ENCODE results near the gene FCSK.

DNA sequence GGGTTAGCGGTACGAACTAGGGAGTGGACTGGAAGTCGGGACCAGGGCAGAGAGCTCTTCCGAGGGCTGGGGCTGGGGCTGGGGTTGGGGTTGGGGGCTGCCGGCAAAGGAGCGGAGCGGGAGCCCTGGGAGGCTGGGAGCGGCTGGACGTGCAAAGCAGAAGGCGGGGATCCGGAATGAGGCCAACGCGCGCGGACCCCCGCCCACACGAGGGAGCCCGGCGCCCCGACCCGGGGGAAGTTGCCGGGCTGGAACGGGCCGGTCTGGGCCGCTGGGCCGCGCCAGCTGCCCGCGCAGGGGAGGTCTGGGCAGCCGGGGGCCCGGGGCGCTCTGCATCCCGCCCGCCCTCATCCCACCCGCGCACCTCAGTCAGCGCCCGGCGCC lies 15.8 kb upstream of the FCSK start:
- TF ChIP-seq, protein P1, sequence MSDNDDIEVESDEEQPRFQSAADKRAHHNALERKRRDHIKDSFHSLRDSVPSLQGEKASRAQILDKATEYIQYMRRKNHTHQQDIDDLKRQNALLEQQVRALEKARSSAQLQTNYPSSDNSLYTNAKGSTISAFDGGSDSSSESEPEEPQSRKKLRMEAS (IDR thresholded peaks at IDR 0.05), result no peak
- TF ChIP-seq NFIC (IDR thresholded peaks at IDR 0.05) (no peak), RAD21 (IDR thresholded peaks at IDR 0.05; ENCODE audit: low read depth) (no peak)
- TF ChIP-seq, protein P2, sequence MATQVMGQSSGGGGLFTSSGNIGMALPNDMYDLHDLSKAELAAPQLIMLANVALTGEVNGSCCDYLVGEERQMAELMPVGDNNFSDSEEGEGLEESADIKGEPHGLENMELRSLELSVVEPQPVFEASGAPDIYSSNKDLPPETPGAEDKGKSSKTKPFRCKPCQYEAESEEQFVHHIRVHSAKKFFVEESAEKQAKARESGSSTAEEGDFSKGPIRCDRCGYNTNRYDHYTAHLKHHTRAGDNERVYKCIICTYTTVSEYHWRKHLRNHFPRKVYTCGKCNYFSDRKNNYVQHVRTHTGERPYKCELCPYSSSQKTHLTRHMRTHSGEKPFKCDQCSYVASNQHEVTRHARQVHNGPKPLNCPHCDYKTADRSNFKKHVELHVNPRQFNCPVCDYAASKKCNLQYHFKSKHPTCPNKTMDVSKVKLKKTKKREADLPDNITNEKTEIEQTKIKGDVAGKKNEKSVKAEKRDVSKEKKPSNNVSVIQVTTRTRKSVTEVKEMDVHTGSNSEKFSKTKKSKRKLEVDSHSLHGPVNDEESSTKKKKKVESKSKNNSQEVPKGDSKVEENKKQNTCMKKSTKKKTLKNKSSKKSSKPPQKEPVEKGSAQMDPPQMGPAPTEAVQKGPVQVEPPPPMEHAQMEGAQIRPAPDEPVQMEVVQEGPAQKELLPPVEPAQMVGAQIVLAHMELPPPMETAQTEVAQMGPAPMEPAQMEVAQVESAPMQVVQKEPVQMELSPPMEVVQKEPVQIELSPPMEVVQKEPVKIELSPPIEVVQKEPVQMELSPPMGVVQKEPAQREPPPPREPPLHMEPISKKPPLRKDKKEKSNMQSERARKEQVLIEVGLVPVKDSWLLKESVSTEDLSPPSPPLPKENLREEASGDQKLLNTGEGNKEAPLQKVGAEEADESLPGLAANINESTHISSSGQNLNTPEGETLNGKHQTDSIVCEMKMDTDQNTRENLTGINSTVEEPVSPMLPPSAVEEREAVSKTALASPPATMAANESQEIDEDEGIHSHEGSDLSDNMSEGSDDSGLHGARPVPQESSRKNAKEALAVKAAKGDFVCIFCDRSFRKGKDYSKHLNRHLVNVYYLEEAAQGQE (IDR thresholded peaks at IDR 0.05; ENCODE audit: low read depth), result no peak
- TF ChIP-seq, protein P3, sequence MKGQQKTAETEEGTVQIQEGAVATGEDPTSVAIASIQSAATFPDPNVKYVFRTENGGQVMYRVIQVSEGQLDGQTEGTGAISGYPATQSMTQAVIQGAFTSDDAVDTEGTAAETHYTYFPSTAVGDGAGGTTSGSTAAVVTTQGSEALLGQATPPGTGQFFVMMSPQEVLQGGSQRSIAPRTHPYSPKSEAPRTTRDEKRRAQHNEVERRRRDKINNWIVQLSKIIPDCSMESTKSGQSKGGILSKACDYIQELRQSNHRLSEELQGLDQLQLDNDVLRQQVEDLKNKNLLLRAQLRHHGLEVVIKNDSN (IDR thresholded peaks at IDR 0.05), result no peak
